GM20431 (cell line): Measurements from ENCODE around the gene GPR35.

ENCODE experiments used
- in situ Hi-C: fragments of 300-500 bp; cut with MseI, MboI; formaldehyde crosslinking; loops from one replicate; pipeline ENCODE4 v1.15.0; 2020; ENCODE audit warnings: low sequenced_read_pairs; ENCODE audit not compliant: unreplicated experiment

Gene GPR35

DNA sequence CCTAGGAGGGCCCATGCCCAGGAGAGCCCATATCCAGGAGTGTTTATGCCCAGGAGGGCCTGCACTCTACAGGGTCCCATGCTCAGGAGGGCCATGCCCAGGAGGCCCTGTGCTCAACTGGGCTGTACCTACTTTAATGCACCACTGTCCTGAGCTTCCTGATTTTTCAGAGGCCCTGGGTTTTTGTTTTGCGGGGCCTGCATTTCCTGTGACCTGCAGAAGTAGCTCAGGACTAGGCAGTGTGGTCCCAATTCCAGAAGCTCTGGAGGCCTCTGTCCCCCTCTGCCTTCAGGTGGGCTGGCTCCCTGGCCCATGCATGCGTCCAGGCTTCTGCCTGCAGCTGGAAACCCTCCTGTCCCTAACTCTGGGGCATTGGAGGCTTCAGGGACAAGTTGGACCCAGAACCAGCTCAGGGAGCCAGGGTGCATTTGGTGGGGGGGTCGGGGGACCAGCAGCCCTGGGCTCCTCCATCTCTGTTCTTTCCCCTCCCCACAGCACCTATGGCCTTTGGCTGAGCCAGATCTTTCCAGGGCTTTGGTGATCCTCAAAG lies 10.8 kb downstream of the GPR35 start:
- in situ Hi-C loops: no loop called here

DNA sequence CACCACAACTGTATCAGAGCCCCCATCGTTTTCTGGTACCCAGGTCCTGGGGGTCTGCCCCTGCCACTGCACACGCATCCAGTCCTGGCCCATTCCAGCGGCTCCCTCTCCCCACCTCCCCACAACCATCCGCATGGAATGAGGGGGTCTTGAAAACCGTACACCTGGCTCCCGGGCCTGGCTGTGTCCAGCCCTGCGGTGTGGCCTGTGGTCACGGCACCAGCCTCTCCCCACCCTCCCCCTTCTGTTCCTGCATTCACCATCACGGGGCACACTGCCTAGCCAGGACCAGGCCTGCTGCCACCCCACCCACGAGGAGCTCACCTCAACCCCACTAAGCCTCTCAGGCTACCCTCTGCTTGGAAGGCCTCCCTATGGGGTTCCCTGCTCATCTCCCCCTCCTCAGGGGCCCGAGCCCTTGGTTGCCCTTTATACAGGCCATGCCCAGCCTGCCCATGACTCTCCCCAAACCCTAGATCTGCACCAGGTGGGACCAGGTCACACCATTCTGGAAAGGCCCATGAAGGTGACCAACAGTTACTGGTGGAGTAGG lies 11.4 kb downstream of the GPR35 start:
- in situ Hi-C loops: no loop called here

DNA sequence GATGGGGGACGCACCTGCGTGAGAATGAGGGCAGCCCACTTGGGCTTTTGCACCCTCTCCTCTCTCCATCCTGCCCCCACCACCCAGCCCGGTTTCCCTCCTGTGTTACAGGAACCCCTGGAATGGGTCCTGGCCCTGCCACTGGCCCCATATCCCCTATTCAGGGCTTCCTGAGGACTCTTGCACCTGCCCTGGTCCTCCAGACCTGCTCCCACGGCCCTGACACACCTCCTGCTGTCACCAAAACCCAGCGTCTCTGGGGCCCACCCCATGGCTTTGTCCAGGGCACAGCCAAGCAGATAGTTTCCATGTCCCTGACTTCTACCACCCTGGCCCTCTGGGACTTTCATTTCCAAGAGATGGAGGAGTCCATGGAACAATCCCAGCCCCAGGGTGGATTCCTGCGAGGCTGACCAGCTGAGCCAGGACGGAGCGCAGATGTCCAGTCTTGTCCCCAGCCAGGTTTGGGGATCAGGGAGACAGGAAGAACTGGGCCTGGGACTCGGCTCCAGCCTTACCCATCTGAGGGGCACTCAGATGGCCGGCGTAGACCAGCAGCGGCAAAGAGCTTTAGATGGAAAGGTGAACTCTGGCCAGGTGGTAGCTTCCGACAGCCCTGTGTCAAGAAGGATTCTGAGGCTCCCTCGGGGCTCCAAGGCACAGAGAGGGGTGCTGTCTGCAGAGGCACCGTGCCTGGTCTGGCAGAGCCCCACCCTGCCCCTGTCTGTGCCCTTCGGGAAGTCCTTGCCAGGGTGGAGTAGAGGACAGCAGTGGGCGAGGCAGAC lies 12.0 kb downstream of the GPR35 start:
- in situ Hi-C loops: no loop called here

DNA sequence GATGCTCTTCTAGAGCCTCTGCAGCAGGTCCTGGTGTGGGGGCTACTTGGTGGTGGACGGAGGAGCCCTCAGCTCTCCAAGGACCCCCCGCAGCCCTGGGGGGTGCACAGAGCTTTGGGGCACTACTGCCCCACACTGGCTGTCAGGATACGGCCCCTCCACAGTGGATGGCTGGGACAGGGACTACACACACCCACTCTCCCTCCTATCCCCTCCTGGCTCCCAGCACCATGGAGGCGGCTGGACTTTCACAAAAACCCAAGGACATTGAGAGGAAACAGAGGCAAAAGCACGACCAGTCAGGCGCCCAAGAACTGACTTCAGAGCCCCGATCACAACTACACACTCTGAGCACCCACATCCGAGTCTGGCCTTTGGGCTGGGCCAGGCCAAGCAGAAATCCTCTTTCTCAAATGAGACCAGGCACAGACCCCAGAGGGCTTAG lies 12.6 kb downstream of the GPR35 start:
- in situ Hi-C loops: no loop called here

DNA sequence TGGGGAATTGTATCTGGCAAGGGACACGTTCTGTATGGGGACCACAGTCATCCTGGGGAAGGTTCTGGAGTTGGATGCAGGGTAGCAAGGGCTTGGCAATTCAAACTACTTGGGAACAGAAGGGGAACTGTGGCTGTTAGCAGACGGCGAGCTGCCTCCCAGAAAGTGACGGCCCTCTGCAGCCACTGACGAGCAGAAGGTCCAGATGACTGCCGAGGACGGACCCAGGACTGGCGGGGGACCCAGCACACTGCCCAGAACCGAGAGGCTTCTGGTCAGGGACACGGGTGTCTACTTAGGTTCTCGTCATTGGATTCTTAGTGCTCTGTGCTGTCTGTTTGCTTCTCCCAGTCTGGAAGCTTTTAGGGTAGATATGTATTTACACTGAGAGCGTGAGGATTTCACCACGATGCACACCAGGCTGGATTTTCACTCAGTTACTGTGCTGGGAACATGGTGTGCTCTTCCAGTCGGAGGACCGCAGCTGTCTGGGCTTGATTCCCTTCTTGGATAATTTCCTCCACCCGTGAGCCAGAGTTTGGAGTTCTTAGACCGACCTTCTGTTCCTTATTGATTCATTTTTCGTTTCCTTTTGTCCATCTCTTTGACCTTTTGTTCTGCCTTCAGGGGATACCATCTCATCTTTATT lies 13.4 kb downstream of the GPR35 start:
- in situ Hi-C loops: no loop called here

DNA sequence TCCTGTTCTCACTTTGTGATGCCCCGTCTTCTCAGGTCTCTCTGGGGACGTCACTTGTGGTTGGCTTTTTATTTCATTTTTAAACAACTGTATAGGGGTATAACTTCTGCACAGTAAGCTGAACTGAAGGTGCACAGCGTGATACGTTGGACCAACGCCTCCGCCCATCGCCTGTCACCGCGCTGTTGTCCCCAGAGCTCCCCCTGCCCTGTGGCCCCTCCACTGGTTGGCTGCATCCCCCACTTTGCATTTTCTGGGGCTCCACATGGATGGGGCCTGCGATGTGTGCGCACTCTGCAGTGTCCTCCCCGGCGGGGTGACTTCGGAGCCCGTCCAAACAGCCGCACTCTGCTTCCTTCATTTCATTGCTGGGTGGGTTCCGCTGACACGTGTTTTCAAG lies 14.3 kb downstream of the GPR35 start:
- in situ Hi-C loops: no loop called here

DNA sequence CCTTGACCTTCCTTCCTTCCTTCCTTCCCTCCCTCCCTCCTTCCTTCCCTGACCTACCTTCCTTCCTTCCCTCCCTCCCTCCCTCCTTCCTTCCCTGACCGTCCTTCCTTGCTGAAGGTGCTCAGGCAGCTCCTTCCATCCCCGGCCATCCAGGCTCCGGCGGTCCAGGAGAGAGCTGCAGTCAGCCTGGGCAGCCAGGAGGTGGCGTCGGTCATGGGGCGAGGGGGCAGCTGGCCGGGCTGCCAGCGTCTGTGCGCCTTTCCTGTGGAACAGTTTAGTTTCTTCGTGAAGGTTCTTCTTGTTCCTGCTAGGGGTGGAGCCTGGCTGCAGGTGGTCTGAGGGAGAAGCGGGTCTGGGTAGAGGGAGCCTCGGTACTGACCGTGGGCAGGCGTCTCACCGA lies 15.7 kb downstream of the GPR35 start:
- in situ Hi-C loops: no loop called here

DNA sequence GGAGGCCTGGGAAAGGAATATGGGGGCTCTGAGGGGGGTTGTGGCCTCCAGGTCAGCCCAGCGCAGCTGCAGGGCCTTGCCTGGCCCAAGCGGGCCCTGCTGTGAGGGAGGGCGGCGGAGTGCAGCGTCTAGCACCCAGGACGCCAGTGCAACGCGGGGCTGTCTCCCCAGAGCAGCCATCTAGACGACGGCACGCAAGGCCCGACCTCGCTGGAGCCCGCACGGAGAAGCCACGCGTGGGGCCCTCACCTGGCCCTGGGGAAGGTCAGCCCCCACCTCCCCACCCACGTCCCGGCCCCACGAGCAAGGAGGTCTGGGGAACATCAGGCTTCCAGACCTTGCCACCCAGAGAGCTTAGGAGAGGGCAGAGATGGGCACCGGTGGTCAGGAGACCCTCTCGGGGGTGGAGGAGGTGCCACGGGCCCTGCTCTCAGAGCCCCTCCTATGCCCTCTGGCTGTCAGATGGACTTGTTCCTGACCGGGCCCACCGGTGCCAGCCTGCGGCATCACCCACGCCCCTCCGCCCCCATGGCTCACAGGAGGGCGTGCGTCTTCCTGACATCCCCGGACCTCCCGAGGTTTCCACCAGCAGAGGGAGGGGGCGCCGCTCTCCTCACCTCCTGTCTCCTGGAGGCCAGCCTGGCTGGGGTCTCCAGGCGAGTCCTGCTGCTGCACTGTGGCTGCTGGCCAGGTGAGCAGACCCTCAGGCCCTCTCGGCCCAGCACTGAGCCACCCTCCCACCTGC lies 17.0 kb downstream of the GPR35 start:
- in situ Hi-C loops: no loop called here

DNA sequence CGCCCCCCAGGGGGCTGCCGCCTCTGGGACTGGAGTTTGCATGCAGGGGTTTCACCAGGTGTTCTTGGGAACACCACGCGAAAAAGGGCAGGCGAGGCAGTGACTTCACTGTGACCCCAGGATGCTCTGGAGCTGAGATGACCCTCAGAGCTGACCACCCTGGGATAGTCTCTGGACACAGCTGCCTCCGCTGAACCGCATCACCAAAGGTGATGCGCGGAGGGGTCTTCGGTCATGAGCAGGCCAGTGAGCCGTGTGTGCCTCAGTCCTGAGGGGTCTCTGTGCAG lies 17.5 kb downstream of the GPR35 start:
- in situ Hi-C loops: no loop called here

DNA sequence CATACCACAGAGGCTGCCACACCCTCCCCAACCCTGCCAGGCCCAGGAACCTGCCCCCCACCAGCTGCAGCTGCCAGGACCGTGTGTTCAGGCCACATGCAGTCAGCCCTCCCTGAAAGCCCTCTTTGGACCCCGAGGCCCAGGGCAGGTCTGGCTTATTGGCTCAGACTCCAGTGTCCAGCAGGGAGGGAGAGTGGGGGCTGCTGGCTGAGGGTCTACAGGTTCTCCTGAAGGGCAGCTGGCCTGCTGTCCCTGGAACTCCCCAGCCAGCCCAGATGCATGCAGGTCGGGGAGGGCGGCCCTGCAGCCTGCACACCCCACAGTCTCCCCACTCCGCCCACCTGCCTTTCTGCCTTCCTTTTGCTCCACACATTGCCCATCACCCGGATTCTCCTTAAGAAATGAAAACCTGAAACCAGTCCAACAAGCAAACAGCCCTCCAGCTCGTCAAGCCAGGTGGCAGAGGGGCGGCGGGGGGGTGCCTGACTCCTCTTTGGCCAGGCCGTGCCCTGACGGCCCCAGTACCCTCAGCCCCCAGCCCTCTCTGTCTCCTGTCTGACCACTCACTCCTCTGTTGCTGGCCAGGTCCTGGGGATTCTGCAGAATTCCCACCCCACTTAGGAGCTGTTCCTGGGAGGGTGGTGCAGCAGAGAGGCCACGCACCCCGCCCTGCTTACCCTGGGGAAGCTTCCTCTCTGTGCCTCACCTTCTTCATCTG lies 18.0 kb downstream of the GPR35 start:
- in situ Hi-C loops: no loop called here

DNA sequence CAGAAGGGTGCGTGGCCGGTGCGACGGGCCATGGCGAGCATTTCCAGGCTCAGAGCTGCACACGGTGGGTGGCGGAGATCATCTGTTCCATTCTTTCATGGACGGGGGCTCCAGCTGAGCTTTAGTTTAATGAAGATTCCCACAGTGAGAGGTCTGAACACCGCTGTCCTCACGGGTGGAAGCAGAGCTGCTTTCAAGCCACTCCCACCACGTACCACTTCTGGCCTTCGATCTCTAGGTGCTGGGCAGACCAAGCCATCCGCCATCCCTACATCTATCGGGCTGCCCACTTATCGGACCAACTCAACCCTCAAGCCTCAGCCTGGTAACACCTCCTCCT lies 18.5 kb downstream of the GPR35 start:
- in situ Hi-C loops: no loop called here

DNA sequence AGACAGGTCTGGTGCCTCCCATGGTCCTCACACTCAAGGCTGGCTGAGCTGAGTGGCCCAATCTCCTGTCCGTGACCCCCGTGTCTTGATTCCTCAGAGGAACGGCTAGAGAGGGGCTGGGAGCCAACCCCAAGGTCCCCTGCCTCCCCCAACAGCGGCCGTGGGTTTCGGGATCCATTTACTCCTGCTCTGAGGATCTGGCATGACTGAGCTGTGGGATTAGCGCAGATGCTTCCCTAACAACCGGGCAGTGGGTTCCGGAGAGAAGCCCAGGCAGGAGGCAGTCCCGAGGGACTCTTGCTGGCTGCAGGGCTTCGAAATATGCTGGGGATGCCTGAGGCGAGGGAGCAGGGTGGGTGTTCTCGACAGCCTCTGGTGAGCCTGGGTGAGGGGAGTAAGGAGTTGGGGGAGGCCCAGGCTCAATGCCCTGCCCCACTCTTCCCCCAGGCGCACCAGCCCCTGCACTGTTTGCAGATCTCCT lies 18.9 kb downstream of the GPR35 start:
- in situ Hi-C loops: no loop called here

DNA sequence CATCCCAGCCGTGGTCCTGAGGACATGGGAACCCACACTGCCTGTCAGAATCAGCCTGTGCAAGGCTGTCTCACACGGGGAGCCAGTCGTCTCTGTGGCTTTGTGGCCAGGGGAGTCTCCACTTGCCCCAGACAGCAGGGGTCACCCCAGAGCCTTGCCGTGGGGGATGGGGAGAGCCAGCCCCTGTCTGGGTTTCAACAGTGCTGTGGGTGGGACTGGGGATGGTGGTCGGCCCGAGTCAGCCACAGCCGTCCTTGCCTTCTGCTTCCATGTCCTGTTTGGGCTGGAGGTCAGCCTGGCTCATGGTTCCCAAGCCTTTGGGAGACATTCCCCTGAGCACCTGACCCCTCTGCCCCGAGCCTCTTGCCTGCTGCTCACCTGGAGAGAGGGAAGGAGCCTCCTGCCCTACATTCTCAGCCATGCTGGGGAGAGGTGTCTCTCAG lies 19.6 kb downstream of the GPR35 start:
- in situ Hi-C loops: no loop called here

DNA sequence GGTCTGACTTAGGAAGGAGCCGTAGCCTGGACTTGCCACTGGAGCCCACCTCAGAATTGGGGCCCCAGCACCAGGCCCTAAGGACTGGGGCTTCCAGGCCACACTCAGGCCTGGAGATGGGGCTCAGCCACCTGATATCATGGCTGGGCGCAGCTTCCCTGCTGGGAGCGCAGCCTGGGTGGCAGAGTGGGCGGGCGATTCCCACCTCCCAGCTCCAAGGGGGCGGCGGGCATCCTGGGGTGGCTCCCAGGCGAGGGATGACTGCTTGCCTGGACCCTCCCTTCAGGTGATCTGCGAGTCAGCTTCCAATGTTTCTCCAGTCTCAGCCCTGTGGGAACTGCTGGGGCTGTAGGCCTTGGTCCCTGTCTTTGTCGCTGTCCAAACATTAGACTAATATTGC lies 20.1 kb downstream of the GPR35 start:
- in situ Hi-C loops: no loop called here

DNA sequence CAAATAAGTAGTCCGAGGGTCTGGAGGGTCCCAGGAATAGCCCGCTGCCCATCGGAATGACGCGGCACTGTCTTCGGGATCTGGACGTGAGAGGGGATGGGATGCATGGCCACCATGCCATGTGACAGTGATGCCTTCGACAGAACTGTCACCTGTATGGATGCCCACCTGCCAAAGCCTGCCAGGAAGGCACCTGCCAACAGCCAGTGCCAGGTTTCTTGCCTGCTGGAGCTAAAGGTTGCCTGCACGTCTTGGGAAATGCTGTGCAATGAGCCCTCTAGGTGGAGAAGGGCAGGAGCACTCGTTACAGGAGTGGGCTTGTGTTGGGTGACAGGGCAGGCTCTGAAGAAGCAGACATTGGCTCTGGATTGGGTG lies 20.5 kb downstream of the GPR35 start:
- in situ Hi-C loops: no loop called here

DNA sequence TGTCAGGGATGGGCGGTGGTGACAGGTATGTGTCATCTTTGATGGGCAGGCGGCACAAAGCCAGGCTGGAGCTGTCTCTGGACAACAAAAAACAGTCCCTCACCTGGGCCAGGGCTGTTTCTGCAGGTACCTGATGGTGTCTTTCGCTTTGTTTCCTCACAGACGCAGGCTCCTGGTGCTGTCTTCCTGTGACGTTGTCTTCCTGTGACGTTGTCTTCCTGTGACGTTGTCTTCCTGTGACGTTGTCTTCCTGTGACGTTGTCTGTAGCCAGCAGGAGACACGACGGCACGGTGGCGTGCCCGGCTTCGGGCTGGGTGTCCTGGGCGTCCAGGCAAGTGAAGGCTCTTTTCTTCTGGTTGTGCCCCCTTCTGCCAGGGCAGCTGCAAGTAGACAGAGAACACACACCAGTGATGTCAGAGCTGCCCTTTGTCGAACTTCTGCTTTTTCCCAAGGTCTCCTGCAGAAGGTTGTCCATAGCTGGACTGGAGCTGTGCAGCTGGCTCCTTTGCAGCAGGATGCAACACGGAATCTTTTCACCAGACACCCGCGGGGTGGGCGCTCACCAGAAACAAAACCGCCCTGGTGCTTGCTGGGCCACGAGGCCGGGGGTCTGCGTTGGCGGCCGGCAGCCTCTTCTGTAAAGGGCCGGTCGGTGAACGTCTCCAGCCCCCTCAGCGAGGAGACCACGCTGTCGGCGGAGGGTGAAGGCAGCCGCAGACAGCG lies 21.1 kb downstream of the GPR35 start:
- in situ Hi-C loops: no loop called here

DNA sequence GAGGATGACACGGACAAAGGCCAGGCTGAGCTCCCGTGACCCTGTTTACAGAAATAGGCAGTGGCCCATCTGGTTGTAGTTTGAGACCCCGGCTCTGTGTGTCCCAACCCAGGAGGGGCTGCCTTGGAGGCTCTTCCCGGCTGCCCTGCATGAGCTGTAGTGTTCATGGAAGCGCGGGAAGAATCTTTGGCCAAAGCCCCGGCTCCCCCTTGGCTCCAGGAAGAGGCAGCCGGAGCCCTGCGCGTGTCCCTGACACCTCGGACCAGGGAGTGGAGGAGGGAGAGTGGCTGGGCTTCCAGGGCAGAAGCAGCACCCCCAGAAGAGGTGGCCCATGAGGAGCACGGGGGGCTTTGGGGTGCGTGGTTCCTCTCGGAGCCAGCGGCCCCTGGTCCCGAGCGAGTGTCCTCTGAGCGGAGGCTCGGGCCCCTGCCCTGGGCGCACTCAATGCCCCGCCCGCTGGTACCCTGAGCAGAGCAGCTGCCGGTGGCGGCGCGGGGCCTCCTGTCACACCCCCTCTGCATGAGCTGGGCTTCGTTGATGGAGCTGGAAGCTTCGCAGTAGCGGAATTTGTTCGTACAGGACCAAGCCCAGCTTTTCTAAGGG lies 21.7 kb downstream of the GPR35 start:
- in situ Hi-C loops: no loop called here

DNA sequence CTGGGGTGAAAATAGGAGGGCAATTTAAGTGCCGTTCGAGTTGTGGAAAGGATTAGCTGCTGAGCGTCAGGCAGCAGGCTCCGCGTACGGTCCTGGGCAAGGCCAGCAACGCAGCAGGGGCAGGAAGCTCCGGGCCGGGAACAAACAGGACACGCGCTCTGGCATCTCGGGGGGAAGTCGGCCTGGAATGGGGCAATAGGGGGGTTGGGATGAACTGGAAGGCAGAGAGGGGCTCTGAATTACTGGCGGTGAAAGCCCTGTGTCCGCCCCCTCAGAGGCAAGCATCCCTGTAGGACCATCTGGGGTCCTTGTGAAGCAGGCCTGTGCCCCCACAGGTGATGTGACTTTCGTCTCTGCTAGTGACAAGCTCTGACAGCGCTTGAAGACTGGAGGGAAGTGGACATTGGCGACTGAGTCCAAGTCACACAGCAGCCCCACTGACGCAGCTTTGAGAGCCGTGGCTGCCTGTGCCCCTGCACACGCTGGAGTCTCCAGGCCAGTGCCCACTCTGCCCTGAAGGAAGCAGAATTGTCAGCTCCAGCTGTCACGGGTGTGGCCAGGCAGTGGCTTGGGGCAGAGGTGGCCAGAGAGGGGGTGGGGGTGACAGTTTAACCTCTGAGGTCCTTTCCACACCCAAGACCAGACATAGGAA lies 22.3 kb downstream of the GPR35 start:
- in situ Hi-C loops: no loop called here
